GM21528 (cell line): Measurements from ENCODE around the gene CEP97.
A peak's percentile ranks its signal among the peaks of the same experiment; 100 is the strongest.
"Not testable (repeated sequence)": the region's sequence is repeated elsewhere in the genome, so short reads cannot be mapped to it uniquely, and the experiment has no call there.

Source experiments
- ATAC-seq: cut with Tn5 transposase; IDR thresholded peaks from one replicate; pipeline ENCODE4 v1.9.1; 2021; ENCODE audit warnings: mild to moderate bottlenecking, moderate library complexity; ENCODE audit not compliant: unreplicated experiment, low FRiP score

The CEP97 gene, protein sequence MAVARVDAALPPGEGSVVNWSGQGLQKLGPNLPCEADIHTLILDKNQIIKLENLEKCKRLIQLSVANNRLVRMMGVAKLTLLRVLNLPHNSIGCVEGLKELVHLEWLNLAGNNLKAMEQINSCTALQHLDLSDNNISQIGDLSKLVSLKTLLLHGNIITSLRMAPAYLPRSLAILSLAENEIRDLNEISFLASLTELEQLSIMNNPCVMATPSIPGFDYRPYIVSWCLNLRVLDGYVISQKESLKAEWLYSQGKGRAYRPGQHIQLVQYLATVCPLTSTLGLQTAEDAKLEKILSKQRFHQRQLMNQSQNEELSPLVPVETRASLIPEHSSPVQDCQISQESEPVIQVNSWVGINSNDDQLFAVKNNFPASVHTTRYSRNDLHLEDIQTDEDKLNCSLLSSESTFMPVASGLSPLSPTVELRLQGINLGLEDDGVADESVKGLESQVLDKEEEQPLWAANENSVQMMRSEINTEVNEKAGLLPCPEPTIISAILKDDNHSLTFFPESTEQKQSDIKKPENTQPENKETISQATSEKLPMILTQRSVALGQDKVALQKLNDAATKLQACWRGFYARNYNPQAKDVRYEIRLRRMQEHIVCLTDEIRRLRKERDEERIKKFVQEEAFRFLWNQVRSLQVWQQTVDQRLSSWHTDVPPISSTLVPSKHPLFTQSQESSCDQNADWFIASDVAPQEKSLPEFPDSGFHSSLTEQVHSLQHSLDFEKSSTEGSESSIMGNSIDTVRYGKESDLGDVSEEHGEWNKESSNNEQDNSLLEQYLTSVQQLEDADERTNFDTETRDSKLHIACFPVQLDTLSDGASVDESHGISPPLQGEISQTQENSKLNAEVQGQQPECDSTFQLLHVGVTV

DNA sequence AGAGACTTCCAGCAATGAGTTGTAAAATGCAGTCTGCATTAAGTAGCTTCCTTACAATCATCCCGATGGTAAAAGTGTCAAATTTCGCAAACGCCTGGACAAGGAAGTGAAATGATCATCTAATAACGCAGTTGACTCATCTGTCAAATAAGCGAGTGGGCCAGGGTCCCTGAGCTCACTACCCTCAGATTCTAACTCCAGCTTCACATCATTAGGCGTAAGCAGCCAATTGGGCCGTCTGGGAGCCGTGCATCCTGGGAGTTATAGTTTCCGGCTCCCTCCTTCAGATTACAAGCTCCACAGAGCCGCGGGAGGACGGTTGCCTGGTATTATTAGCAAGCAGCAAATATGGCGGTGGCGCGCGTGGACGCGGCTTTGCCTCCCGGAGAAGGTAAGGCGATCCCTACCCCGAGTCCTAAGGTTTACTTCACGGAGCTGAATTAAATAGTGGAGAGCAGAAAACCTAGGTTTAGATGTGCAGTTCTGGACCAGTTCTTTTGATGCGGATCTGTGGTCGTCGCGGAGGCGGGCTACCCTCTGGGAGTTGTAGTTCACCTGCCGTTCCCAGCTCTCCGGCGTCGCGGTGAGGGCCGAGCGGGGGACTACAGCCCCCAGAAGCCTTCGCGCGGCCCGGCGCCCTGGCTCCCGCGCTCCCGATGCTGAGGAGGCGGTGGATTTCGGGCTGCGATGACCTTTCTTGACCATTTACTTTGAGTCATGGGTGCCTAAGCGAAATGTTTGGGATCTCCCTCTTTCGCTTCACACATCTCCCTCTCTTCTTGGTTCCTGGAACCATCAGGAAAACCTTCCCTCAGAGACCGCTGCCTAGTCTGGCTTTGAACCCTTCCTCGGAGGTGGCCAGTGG, at the start of gene CEP97:
Gene CEP97 (plus strand): TSS at position 286 of the 865 bp plus-strand sequence. CDS start 63 bp downstream, at position 349.
- peak; percentile 92 for ATAC-seq

DNA sequence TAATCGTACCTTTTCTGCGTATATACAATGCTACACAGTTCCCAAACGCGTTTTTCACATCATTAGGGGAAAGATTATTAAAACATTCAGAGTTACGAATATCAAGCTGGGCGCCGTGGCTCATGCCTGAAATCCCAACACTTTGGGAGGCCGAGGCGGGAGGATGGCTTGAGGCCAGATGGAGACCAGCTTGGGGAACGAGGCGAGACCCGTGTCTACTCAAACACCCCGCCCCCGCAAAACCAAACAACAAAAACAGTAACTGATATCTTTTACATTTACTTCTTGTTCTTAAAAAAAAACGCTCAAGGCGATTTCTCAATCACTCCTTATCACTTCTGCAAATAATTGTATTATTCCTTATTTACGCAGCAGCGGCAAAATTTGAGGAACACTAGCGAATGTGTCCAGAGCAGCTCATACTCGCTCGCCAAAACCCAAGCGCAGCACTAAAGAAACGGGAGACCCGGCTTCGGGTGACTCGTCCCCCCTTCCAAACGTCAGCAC, 48.7 kb upstream of the CEP97 start:
- ATAC-seq: no peak

DNA sequence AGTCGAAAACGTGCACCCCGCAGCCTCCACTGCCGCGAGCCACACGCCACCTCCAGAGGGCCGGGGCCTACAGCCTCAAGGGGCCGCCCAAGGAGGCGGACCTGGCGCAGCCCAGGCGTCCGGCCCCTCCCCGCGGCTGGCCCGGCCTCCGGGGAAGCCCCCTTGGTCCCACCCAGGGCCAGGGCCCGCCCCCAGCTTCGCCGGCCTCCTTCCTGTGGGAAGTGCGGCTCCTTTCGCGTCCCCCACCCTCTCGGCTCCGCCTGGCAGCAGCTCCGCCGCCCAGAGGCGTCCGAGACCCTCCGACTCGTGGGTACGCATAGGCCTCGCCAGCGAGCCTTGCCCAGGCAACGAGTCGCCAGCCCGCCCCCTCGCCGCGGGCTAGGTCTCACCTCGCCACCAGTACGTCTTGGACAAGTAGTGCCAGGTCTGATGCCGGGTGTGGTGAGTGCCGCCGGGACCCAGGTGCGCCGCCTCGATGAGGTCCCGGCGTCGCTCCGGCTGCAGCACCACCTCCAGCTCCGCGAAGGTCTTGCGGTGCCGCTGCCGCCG, 48.1 kb upstream of the CEP97 start:
- peak; percentile 88 for ATAC-seq

DNA sequence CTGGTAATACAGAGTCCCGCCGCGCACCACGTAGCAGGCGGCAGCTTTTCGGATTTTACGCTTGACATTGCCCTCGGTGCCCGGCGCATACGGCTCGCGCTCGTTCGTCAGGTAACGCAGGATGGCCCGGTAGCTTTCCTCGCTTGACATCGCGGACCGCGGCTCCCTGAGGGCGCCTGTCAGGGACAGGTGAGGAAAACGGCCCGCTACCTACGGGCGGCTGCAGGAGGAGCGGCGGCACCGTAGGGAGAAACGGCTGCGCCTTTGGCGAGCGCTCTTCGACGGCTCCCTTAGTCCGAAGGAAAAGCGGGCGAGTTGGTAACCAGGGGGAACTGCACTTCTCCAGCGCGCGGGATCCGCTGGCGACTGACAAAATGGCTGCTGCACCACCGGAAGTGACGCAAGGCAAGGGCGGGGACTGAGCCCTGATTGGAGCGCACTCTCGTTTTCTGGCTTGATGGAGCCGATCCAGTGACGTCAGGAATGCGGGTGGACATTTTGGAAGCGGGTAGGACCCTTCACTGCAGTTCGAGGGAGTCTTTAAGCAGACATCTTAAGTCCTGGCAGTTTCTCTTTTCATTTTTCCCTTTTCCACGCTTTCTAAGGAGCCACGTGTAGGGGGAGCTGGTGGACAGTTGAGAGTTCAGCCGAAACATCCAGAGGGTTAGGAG, 47.5 kb upstream of the CEP97 start, which contains the start of gene ZBTB11:
Gene ZBTB11 (minus strand): TSS at position 368 of the 671 bp plus-strand sequence. CDS start 218 bp downstream, at position 150.
- peak; percentile 76 for ATAC-seq

DNA sequence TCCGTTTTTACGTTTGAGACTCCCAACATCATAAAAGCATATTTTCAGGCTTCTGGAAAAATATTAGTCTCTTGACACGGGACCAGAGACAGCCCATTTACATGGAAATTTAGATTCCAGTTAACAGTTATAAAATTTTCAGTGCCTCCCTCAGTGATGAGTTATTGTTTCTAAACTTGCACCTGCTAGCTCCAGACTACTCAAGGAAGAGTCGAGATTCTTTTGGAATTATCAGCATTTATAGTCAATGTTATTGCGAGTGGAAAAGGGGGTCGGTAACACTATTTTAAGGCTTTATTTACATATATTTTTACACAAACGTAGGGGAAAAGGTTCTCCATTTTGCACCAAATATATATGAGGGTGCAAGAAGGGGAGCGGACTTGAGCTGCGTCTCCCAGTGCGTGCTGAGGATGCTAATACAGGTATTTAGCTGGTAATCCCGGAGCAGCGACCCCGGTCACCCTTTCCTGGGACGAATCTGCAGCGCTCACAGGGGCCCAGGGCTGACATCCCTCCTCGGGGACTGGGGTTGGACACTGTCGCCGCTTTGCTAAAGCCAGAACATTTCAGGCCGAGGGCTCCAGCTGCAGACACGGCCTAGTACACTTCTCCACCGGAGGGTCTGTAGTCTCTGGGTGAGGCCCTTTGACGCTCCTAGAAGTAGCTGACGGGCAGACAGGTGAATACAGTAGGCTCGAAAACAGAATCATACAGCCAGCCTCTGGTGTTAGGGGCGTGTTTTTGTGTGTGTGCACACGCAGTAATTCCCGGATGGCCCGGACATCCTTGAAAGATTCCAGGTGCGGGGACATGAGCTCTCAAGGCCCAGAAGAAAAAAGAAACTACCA, 46.8 kb upstream of the CEP97 start:
- no peak for ATAC-seq

GRCh38 chr3:101678837-101679236, 45.6 kb upstream of the CEP97 start:
- ATAC-seq: not testable (repeated sequence)

DNA sequence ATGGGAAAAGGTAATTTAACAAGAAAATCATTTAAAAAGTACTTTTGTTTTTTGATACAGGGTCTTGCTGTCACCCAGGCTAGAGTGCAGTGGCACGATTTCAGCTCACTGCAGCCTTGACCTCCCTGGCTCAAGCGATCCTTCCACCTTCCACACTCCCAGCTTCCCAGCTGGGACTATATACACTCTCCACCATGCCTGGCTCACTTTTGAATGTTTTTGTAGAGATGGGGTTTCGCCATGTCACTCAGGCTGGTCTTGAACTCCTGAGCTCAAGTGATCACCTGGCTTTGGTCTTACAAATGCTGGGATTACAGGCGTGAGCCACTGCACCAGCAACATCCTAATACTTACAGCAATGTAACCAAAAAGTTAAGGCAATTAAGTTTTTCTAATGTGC, 43.9 kb upstream of the CEP97 start:
- no peak for ATAC-seq

DNA sequence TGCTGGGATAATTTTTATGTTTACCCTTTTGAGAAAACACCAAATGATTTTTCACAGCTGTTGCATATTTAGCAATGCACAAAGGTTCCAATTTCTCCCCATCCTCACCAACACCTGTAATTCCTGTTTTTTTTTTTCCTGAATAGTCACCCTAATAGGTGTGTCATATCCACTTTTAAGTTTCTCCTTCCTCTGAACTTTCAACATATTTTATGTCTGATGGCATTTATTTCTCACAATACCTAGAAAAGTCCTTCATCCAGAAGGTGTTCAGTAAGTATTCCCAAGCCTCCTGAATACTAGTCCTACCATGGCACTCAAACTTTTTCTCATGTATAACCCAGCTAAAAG, 39.4 kb upstream of the CEP97 start:
- no peak for ATAC-seq

GRCh38 chr3:101685870-101686307, 38.5 kb upstream of the CEP97 start:
- peak; percentile 0 for ATAC-seq

DNA sequence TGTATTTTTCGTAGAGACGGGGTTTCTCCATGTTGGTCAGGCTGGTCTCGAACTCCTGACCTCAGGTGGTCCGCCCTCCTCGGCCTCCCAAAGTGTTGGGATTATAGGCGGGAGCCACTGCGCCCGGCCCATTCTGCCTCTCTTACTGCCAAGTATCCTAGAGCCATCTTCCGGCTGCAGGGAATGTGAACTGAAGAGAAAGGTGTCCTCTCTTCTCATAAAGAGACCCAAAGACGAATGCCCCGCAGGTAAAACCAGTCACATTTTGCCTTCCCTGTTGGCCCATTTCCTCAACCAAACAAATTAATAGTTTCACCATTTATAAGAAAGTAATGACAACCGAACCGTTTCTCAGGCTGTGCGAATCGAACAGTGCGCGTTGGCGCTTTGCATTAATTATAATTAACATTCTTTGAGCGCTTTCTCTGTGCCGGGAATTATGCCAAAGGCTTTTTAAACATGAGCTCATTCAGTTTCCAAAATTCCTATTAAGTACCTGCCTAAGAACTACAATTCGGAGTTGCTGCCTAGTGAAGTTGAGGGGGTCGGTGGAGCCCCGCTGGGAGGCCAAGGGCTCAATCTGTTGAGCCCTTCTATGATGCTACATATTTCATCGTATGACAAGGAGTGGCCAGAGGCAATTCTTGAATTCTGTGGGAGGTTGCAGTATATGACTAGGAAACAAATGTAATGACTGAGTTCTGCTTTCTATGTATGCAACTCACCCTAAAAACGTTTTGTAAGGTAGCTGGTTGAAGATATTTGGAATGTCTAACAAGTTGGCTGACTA, 37.1 kb upstream of the CEP97 start:
- ATAC-seq: no peak

DNA sequence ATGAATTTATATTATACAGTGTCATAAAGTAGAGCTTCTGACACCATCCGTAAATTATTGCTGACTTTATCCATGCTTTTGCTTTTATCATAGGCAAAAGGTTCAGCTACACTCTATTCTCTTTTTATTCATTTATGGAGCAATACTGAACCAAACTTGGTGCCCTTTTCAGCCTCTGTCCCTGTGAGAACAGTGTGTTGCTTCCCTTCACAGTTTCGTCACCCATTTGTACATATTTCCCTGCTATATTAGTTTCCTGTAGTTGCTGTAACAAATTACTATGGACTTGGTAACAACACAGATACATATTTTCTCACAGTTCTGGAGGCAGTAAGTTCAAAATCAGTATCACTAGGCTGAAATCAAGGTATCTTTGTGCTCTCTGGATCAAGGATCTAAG, 35.1 kb upstream of the CEP97 start:
- no peak for ATAC-seq

DNA sequence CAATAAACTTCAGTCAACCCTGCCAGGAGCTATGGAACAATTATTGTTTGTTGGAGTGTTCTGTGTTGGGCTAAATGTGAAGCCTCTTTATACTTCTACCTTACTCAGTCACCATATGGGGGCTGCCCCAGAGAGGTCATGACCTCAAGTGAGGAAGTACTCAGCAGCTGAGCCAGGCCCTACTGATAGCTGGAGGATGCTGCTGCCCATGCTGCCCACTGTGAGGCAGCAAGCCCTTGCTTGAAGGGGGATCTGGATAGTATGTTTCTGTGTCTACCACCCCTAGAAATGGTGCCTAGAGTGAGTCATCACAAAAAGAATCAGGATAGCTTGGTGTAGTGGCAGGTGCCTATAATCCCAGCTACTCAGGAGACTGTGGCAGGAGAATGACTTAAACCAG, 33.4 kb upstream of the CEP97 start:
- peak; percentile 31 for ATAC-seq

DNA sequence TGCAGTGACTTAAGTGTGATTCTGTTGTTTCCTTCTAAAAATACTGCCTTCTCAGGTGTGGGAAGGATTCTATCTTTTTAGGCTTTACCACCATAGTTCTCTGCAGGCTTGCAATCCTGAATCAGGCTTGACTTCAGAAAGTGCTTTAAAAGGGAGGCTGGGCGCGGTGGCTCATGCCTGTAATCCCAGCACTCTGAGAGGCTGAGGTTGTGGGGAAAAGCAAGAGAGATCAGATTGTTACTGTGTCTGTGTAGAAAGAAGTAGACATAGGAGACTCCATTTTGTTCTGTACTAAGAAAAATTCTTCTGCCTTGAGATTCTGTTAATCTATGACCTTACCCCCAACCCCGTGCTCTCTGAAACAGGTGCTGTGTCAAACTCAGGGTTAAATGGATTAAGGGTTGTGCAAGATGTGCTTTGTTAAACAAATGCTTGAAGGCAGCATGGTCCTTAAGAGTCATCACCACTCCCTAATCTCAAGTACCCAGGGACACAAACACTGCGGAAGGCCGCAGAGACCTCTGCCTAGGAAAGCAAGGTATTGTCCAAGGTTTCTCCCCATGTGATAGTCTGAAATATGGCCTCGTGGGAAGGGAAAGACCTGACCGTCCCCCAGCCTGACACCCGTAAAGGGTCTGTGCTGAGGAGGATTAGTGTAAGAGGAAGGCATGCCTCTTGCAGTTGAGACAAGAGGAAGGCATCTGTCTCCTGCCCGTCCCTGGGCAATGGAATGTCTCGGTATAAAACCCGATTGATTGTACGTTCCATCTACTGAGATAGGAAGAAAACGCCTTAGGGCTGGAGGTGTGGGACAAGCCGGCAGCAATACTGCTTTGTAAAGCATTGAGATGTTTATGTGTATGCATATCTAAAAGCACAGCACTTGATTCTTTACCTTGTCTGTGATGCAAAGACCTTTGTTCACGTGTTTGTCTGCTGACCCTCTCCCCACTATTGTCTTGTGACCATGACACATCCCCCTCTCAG, 32.4 kb upstream of the CEP97 start:
- ATAC-seq: not testable (repeated sequence)

DNA sequence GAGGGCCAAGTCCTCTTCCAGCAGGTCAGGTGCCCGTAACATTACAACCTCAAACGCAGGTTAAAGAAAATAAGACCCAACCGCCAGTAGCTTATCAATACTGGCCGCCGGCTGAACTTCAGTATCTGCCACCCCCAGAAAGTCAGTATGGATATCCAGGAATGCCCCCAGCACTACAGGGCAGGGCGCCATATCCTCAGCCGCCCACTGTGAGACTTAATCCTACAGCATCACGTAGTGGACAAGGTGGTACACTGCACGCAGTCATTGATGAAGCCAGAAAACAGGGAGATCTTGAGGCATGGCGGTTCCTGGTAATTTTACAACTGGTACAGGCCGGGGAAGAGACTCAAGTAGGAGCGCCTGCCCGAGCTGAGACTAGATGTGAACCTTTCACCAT, 30.9 kb upstream of the CEP97 start:
- peak; percentile 61 for ATAC-seq

DNA sequence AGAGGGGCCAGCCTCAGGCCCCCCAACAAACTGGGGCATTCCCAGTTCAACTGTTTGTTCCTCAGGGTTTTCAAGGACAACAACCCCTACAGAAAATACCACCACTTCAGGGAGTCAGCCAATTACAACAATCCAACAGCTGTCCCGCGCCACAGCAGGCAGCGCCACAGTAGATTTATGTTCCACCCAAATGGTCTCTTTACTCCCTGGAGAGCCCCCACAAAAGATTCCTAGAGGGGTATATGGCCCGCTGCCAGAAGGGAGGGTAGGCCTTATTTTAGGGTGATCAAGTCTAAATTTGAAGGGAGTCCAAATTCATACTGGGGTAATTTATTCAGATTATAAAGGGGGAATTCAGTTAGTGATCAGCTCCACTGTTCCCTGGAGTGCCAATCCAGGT, 29.6 kb upstream of the CEP97 start:
- ATAC-seq: not testable (repeated sequence)

- ATAC-seq: no peak
Measured at GRCh38 chr3:101695779-101696372, 28.5 kb upstream of the CEP97 start.
